GM12864 (cell line): ENCODE data around the gene AATK.
"Not testable (repeated sequence)": the region's sequence is repeated elsewhere in the genome, so short reads cannot be mapped to it uniquely, and the experiment has no call there.

Experiments used
- DNase-seq: peaks from one replicate; pipeline ENCODE4 v3.0.0-alpha.2; 2011; ENCODE audit warnings: low read depth
- H3K4me3 ChIP-seq: 2 replicates; pipeline ENCODE4 v1.5.1; 2011; ENCODE audit warnings: mild to moderate bottlenecking, low read depth, low read length, control low read depth
- TF ChIP-seq, protein P1 (sequence below): IDR thresholded peaks from 2 replicates; pipeline ENCODE4 v1.5.1; 2011; ENCODE audit warnings: low read depth, mild to moderate bottlenecking, moderate library complexity, low read length, control low read depth, inconsistent platforms; ENCODE audit errors: missing control alignments

Gene AATK

GRCh38 chr17:81152288-81152828, 13.7 kb downstream of the AATK start:
- TF ChIP-seq, protein P1, sequence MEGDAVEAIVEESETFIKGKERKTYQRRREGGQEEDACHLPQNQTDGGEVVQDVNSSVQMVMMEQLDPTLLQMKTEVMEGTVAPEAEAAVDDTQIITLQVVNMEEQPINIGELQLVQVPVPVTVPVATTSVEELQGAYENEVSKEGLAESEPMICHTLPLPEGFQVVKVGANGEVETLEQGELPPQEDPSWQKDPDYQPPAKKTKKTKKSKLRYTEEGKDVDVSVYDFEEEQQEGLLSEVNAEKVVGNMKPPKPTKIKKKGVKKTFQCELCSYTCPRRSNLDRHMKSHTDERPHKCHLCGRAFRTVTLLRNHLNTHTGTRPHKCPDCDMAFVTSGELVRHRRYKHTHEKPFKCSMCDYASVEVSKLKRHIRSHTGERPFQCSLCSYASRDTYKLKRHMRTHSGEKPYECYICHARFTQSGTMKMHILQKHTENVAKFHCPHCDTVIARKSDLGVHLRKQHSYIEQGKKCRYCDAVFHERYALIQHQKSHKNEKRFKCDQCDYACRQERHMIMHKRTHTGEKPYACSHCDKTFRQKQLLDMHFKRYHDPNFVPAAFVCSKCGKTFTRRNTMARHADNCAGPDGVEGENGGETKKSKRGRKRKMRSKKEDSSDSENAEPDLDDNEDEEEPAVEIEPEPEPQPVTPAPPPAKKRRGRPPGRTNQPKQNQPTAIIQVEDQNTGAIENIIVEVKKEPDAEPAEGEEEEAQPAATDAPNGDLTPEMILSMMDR: no peak
- no peak for DNase-seq
- no peak overlapping the region for H3K4me3 ChIP-seq

GRCh38 chr17:81151278-81151677, 14.7 kb downstream of the AATK start:
- no peak overlapping the region for H3K4me3 ChIP-seq
- TF ChIP-seq, protein P1: no peak
- no peak for DNase-seq

- H3K4me3 ChIP-seq: no peak overlapping the region
- TF ChIP-seq, protein P1: no peak
- no peak for DNase-seq
Observed at GRCh38 chr17:81150377-81151077, 15.5 kb downstream of the AATK start.

GRCh38 chr17:81148986-81149533, 17.0 kb downstream of the AATK start:
- TF ChIP-seq, protein P1: no peak
- no peak for DNase-seq
- no peak overlapping the region for H3K4me3 ChIP-seq

DNA sequence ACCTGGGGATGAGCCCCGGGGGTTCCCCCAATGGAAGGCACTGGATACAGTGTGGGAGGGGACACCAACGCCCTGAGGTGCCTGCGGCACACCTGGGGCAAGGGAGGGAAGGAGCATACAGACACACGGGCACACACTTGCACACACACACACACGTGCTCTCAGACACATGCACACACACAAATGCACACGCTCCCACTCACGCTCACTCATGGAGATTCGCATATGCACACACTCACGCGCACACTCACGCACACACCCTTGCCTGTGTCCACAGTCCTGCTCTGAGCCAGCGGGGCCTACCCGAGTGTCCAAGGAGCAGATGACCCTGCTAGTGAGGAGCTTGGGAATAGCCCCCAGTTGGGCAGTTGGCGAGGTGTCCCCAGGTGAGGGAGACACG, 17.4 kb downstream of the AATK start:
- TF ChIP-seq, protein P1: no peak
- no peak for DNase-seq

GRCh38 chr17:81147701-81148100, 18.3 kb downstream of the AATK start:
- TF ChIP-seq, protein P1: no peak
- DNase-seq: no peak
- no peak overlapping the region for H3K4me3 ChIP-seq

More for the DNA sequence above, 17.4 kb downstream of the AATK start:
- no peak overlapping the region for H3K4me3 ChIP-seq

- H3K4me3 ChIP-seq, DNase-seq: not testable (repeated sequence)
Observed at GRCh38 chr17:81146208-81146607, 19.8 kb downstream of the AATK start.
